ENCODE results near the gene KDELR3. TPM values are rescaled to one million over a fixed set of nuclear protein-coding genes. Genes with fewer than 3 reads are reported as not detected.
A peak's percentile ranks its signal among the peaks of the same experiment; 100 is the strongest.

Gene KDELR3
- total RNA-seq, 1 experiment from 2014 or later = 15.5 TPM

- Histone ChIP-seq H3K9me3 (ENCODE audit: insufficient read depth, low read depth) (no peaks in the 10 kb centered on the region), H3K79me2 (ENCODE audit: low read depth) (no peaks in the 10 kb centered on the region), H4K20me1 (ENCODE audit: insufficient read depth) (no peaks in the 10 kb centered on the region), H3K4me2 (no peak overlapping the region), H3K9me2 (ENCODE audit: insufficient read depth) (no peaks in the 10 kb centered on the region), H3F3A (ENCODE audit: insufficient read depth, low read depth) (no peaks in the 10 kb centered on the region; the same call in 1 of the 2 replicates), H3K36me3 (ENCODE audit: low read depth) (no peaks in the 10 kb centered on the region), H3K27ac (no peak overlapping the region), H3K4me1 (replicated peaks; ENCODE audit: insufficient read depth) (no peaks in the 10 kb centered on the region), H2AFZ (no peak overlapping the region), H3K4me3 (no peak overlapping the region), H3K27me3 (ENCODE audit: insufficient read depth, low read depth) (no peaks in the 10 kb centered on the region)
- DNase-seq = no peak
- BruUV-seq (replicated peaks) = no TSS peak
- TF ChIP-seq, protein P1, sequence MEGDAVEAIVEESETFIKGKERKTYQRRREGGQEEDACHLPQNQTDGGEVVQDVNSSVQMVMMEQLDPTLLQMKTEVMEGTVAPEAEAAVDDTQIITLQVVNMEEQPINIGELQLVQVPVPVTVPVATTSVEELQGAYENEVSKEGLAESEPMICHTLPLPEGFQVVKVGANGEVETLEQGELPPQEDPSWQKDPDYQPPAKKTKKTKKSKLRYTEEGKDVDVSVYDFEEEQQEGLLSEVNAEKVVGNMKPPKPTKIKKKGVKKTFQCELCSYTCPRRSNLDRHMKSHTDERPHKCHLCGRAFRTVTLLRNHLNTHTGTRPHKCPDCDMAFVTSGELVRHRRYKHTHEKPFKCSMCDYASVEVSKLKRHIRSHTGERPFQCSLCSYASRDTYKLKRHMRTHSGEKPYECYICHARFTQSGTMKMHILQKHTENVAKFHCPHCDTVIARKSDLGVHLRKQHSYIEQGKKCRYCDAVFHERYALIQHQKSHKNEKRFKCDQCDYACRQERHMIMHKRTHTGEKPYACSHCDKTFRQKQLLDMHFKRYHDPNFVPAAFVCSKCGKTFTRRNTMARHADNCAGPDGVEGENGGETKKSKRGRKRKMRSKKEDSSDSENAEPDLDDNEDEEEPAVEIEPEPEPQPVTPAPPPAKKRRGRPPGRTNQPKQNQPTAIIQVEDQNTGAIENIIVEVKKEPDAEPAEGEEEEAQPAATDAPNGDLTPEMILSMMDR (conservative IDR thresholded peaks at IDR 0.05) = no peak
- no peak for TF ChIP-seq EZH2 (IDR thresholded peaks at IDR 0.05; ENCODE audit: low read depth)
- intact Hi-C loops (cut with micrococcal nuclease; ENCODE audit: unreplicated experiment) = no loop called here
- POLR2A ChIA-PET (ENCODE audit: unreplicated experiment) = interaction anchor here (0.5 to 0.6 kb wide), 3 partner anchors 30 to 1849 kb away, joined by 3 read pairs; no protein-coding TSS in a partner anchor
- CTCF ChIA-PET = no interaction called here
Observed at GRCh38 chr22:38419858-38420160, 48.1 kb upstream of the KDELR3 start.

DNA sequence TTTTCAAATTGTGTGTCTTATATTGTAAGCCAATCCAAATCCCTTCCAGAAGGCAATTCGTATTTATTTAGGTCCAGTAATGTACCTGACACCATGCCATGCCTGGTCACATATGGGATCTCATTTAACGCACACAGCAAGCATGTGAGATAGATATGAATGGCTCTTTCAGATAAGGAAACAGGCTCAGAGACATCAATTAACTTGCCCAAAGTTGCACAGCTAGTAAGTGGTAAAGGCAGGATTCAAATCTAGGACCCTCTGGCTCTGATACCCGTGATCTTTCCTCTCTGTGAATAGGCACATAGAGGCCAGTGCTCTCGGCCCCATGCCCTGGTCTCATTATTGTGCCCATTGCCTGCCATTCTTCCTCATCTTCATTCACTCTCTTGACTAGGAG is 47.2 kb upstream of the KDELR3 start:
- H2AFZ ChIP-seq = no peak overlapping the region
- POLR2A ChIA-PET (ENCODE audit: unreplicated experiment) = no interaction called here
- no peaks in the 10 kb centered on the region for H3K36me3 ChIP-seq (ENCODE audit: low read depth)
- H3F3A ChIP-seq (ENCODE audit: insufficient read depth, low read depth) = no peaks in the 10 kb centered on the region; the same call in 1 of the 2 replicates
- DNase-seq = no peak
- H3K4me2 ChIP-seq = no peak overlapping the region
- no peaks in the 10 kb centered on the region for H3K79me2 ChIP-seq (ENCODE audit: low read depth)
- no peaks in the 10 kb centered on the region for H3K9me3 ChIP-seq (ENCODE audit: insufficient read depth, low read depth)
- no peaks in the 10 kb centered on the region for H3K9me2 ChIP-seq (ENCODE audit: insufficient read depth)
- H4K20me1 ChIP-seq (ENCODE audit: insufficient read depth) = no peaks in the 10 kb centered on the region
- no peaks in the 10 kb centered on the region for H3K27me3 ChIP-seq (ENCODE audit: insufficient read depth, low read depth)
- no peak overlapping the region for H3K27ac ChIP-seq
- BruUV-seq (replicated peaks) = no TSS peak
- no peaks in the 10 kb centered on the region for H3K4me1 ChIP-seq (replicated peaks; ENCODE audit: insufficient read depth)
- TF ChIP-seq, protein P1 (conservative IDR thresholded peaks at IDR 0.05) = no peak
- no peak for TF ChIP-seq EZH2 (IDR thresholded peaks at IDR 0.05; ENCODE audit: low read depth)
- CTCF ChIA-PET = no interaction called here
- H3K4me3 ChIP-seq = no peak overlapping the region
- intact Hi-C loops (cut with micrococcal nuclease; ENCODE audit: unreplicated experiment) = no loop called here

GRCh38 chr22:38422611-38423511 is 45.0 kb upstream of the KDELR3 start:
- H2AFZ ChIP-seq = no peak overlapping the region
- CTCF ChIA-PET = interaction anchor here (0.6 kb wide), 1 partner anchor 18 kb away, joined by 4 read pairs; no protein-coding TSS in a partner anchor
- DNase-seq = peak in 1 of 2 experiments; percentile 33
- H3K4me1 ChIP-seq (replicated peaks; ENCODE audit: insufficient read depth) = no peaks in the 10 kb centered on the region
- no peak overlapping the region for H3K4me3 ChIP-seq
- no peaks in the 10 kb centered on the region for H3K9me2 ChIP-seq (ENCODE audit: insufficient read depth)
- no peaks in the 10 kb centered on the region; the same call in 1 of the 2 replicates for H3F3A ChIP-seq (ENCODE audit: insufficient read depth, low read depth)
- H3K27me3 ChIP-seq (ENCODE audit: insufficient read depth, low read depth) = no peaks in the 10 kb centered on the region
- BruUV-seq (replicated peaks) = no TSS peak
- H4K20me1 ChIP-seq (ENCODE audit: insufficient read depth) = no peaks in the 10 kb centered on the region
- POLR2A ChIA-PET (ENCODE audit: unreplicated experiment) = no interaction called here
- intact Hi-C loops (cut with micrococcal nuclease; ENCODE audit: unreplicated experiment) = no loop called here
- no peaks in the 10 kb centered on the region for H3K79me2 ChIP-seq (ENCODE audit: low read depth)
- no peaks in the 10 kb centered on the region for H3K36me3 ChIP-seq (ENCODE audit: low read depth)
- TF ChIP-seq EZH2 (IDR thresholded peaks at IDR 0.05; ENCODE audit: low read depth) = no peak
- TF ChIP-seq, protein P1 (conservative IDR thresholded peaks at IDR 0.05) = no peak
- H3K4me2 ChIP-seq = no peak overlapping the region
- no peak overlapping the region for H3K27ac ChIP-seq
- H3K9me3 ChIP-seq (ENCODE audit: insufficient read depth, low read depth) = no peaks in the 10 kb centered on the region

All from PC-9 (cell line).